ENCODE results near the gene KCNJ5. TPM values are rescaled to one million over a fixed set of nuclear protein-coding genes. Genes with fewer than 3 reads are reported as not detected.

The KCNJ5 gene
- total RNA-seq, 1 experiment from 2014 or later = 0.11 TPM

DNA sequence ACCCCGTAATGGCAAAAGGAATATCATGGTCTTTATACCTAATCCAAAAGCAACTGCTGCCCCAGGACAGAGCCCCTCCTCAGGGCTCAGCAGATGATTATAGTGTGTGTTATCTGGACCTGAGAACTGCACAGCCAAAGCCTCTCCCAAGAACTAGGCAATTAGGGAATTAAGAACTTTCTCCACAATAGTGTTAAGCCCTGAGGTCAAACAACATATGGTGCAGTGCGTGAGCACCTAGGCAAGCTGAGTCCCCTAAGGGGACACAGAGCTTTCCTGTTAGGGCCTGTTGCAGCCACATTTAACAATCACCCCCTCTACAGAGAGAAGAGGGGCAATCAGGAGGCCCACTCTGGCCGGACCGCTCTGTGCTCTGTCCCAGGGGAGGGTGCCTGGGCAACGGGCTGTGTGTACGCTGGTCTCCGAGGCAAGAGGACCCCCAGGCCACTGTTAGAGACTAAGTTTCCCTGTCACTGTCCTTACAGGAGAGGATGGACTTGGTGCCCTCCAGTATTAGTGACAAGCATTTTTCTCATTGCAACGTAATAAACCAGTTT, 1.4 kb upstream of the KCNJ5 start:
- Histone ChIP-seq H2AFZ (ENCODE audit: low read length) (no peak overlapping the region), H3K4me2 (ENCODE audit: insufficient read depth, insufficient read length, low read length) (peak overlapping the region; percentile 44), H3K27me3 (ENCODE audit: insufficient read depth, low read length) (peaks cover 55% of the 10 kb centered on the region), H2BK5ac (ENCODE audit: insufficient read length, low read length) (no peak overlapping the region), H3K4me1 (ENCODE audit: insufficient read depth, low read length) (no peaks in the 10 kb centered on the region), H4K5ac (ENCODE audit: insufficient read length, low read depth, low read length) (no peak overlapping the region), H4K20me1 (ENCODE audit: control insufficient read depth, insufficient read depth, insufficient read length) (no peaks in the 10 kb centered on the region), H3K79me2 (ENCODE audit: insufficient read depth, low read length) (no peaks in the 10 kb centered on the region), H3K79me1 (ENCODE audit: insufficient read depth, low read depth, low read length, poor library complexity, severe bottlenecking) (no peaks in the 10 kb centered on the region), H2BK15ac (ENCODE audit: low read depth, low read length) (no peak overlapping the region), H3K27ac (ENCODE audit: insufficient read length, low read depth, low read length) (no peak overlapping the region), H3K23ac (ENCODE audit: insufficient read length, low read depth, low read length) (no peak overlapping the region), H2BK12ac (ENCODE audit: insufficient read length, low read depth, low read length) (no peak overlapping the region), H3K56ac (ENCODE audit: insufficient read length, low read depth, low read length) (no peak overlapping the region), H4K8ac (replicated peaks; ENCODE audit: insufficient read length, low read depth, low read length) (no peak overlapping the region), H2AK5ac (ENCODE audit: insufficient read length, low read length) (no peak overlapping the region), H4K91ac (ENCODE audit: insufficient read length, low read depth, low read length) (no peak overlapping the region), H2BK120ac (ENCODE audit: low read depth, low read length, poor library complexity, severe bottlenecking) (no peak overlapping the region), H3K23me2 (ENCODE audit: insufficient read length, low read depth, low read length, poor library complexity, severe bottlenecking) (peaks cover 8% of the 10 kb centered on the region), H2BK20ac (ENCODE audit: low read depth, low read length, poor library complexity, severe bottlenecking) (no peak overlapping the region), H3K9ac (ENCODE audit: extremely low read depth, insufficient read length, low read length) (no peak overlapping the region), H3K9me3 (ENCODE audit: control insufficient read depth, low read depth, low read length) (no peaks in the 10 kb centered on the region), H3K18ac (ENCODE audit: insufficient read length, low read depth, low read length) (no peak overlapping the region), H3T11ph (ENCODE audit: low read length) (no peak overlapping the region), H3K14ac (ENCODE audit: insufficient read depth, low read length) (no peak overlapping the region), H3K4ac (ENCODE audit: low read depth, low read length) (no peak overlapping the region)
- Mint-ChIP-seq H3K9me3 (no peaks in the 10 kb centered on the region; a peak in 1 of 5 replicates), H3K27ac (no peak overlapping the region), H3K27me3 (ENCODE audit: low read depth) (peaks cover 97% of the 10 kb centered on the region), H3K4me3 (peak overlapping the region; percentile 74 to 89; a peak in 4 of 5 replicates), H3K36me3 (ENCODE audit: insufficient read depth in 1 of 3, low read depth in 3 of 3) (no peaks in the 10 kb centered on the region), H3K4me1 (peaks cover 27 to 36% of the 10 kb centered on the region in 2 experiments)
- no CpG with 5 or more reads among the region's 8 CpGs for WGBS (ENCODE audit: extremely low coverage, insufficient read length, low lambda C conversion rate)
- no peak for DNase-seq
- TF ChIP-seq, protein P1, sequence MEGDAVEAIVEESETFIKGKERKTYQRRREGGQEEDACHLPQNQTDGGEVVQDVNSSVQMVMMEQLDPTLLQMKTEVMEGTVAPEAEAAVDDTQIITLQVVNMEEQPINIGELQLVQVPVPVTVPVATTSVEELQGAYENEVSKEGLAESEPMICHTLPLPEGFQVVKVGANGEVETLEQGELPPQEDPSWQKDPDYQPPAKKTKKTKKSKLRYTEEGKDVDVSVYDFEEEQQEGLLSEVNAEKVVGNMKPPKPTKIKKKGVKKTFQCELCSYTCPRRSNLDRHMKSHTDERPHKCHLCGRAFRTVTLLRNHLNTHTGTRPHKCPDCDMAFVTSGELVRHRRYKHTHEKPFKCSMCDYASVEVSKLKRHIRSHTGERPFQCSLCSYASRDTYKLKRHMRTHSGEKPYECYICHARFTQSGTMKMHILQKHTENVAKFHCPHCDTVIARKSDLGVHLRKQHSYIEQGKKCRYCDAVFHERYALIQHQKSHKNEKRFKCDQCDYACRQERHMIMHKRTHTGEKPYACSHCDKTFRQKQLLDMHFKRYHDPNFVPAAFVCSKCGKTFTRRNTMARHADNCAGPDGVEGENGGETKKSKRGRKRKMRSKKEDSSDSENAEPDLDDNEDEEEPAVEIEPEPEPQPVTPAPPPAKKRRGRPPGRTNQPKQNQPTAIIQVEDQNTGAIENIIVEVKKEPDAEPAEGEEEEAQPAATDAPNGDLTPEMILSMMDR (conservative IDR thresholded peaks at IDR 0.05) = no peak

All from H9 (cell line).